Endothelial cell of umbilical vein (primary cell): ENCODE data around the gene LRRC23. TPM values are rescaled to one million over a fixed set of nuclear protein-coding genes. Genes with fewer than 3 reads are reported as not detected.

Source experiments
- BruUV-seq: library from RNA; stranded (reverse); fragments of 400-500 nt; replicated peaks from 2 replicates; lab custom pipeline; 2021; lab: Mats Ljungman, UMichigan
- CTCF ChIA-PET: fragments of 300-600, 350-600 bp; sonication (Branson Sonifier 250); formaldehyde crosslinking; loops from one replicate; lab custom pipeline; 2021; ENCODE audit warnings: antibody characterized with exemption, inconsistent platforms; lab: Charles Lee
- POLR2A ChIA-PET: fragments of 300-600, 350-600 bp; sonication (Branson Sonifier 250); formaldehyde crosslinking; loops from one replicate; lab custom pipeline; 2021; ENCODE audit warnings: antibody characterized with exemption, inconsistent platforms; lab: Charles Lee
- DNase-seq: peaks from one replicate; pipeline ENCODE4 v3.0.0-alpha.2; 2011; ENCODE audit warnings: low read depth, low spot score
- FAIRE-seq: peaks from 2 replicates; lab custom pipeline; 2011; peaks lifted over from hg19 to GRCh38; lab: Jason Lieb, UNC
- H2AFZ ChIP-seq: 2 replicates; pipeline ENCODE4 v1.6.0; 2012; ENCODE audit warnings: low read depth, low read length, control low read depth, inconsistent platforms
- H3K27ac ChIP-seq: 2 replicates; pipeline ENCODE4 v1.5.1; 2011; ENCODE audit warnings: low read depth, mild to moderate bottlenecking, control low read depth, low read length, moderate library complexity; ENCODE audit not compliant: insufficient read depth
- H3K27me3 ChIP-seq, 2 experiments: 2 replicates each; pipeline versions ENCODE4 v1.6.0 to v1.6.1; 2011; ENCODE audit warnings: low read length in 2 of 2, mixed read lengths in 1 of 2; ENCODE audit not compliant: control insufficient read depth in 2 of 2, insufficient read depth in 2 of 2
- H3K36me3 ChIP-seq, 2 experiments: 2 replicates in 1 of 2; 3 replicates in 1 of 2; pipeline ENCODE4 v1.5.1; 2011; ENCODE audit warnings: low read length in 2 of 2, mild to moderate bottlenecking in 1 of 2, moderate library complexity in 1 of 2; ENCODE audit not compliant: control insufficient read depth in 2 of 2, insufficient read depth in 2 of 2; ENCODE audit errors: extremely low read depth in 1 of 2
- H3K4me1 ChIP-seq: 3 replicates; pipeline ENCODE4 v1.5.1; 2011; ENCODE audit warnings: mild to moderate bottlenecking, low read length; ENCODE audit not compliant: control insufficient read depth, insufficient read depth; ENCODE audit errors: extremely low read depth
- H3K4me2 ChIP-seq: 2 replicates; pipeline ENCODE4 v1.6.1; 2011; ENCODE audit warnings: low read length, control low read depth, mixed read lengths; ENCODE audit not compliant: insufficient read depth
- H3K4me3 ChIP-seq, 3 experiments: fragments of 200-600 bp in 1 of 3; sonication (generic), shearing (Covaris generic) in 1 of 3; replicated peaks in 1 of 3; 2 replicates each; pipeline ENCODE4 v1.5.1; 2011 to 2016; ENCODE audit warnings: control low read depth in 3 of 3, low read length in 3 of 3, mild to moderate bottlenecking in 2 of 3, inconsistent platforms in 1 of 3, low read depth in 1 of 3, moderate library complexity in 1 of 3; ENCODE audit not compliant: insufficient read depth in 1 of 3
- H3K79me2 ChIP-seq: 2 replicates; pipeline ENCODE4 v1.6.0; 2012; ENCODE audit warnings: low read length, inconsistent platforms; ENCODE audit not compliant: control insufficient read depth, insufficient read depth
- H3K9ac ChIP-seq: replicated peaks from 2 replicates; pipeline ENCODE3; 2011; ENCODE audit warnings: low read length, control low read depth; ENCODE audit not compliant: insufficient read depth; ENCODE audit errors: extremely low read depth
- H3K9me1 ChIP-seq: replicated peaks from 3 replicates; pipeline ENCODE4 v1.6.0; 2011; ENCODE audit warnings: mild to moderate bottlenecking, low read length; ENCODE audit not compliant: control insufficient read depth, insufficient read depth; ENCODE audit errors: extremely low read depth
- H3K9me3 ChIP-seq: replicated peaks from 2 replicates; pipeline ENCODE4 v1.5.1; 2012; ENCODE audit warnings: low read length, inconsistent platforms; ENCODE audit not compliant: control insufficient read depth, insufficient read depth
- H4K20me1 ChIP-seq: replicated peaks from 2 replicates; pipeline ENCODE3; 2011; ENCODE audit warnings: mild to moderate bottlenecking, low read length; ENCODE audit not compliant: control insufficient read depth, insufficient read depth; ENCODE audit errors: extremely low read depth
- POLR2A ChIP-seq: IDR thresholded peaks from 2 replicates; pipeline ENCODE4 v1.6.1; 2012; ENCODE audit warnings: low read depth, mild to moderate bottlenecking, control low read depth, low read length
- dilution Hi-C: fragments of 300-500 bp; cut with MboI; formaldehyde crosslinking; loops from one replicate; pipeline ENCODE4 v1.15.0; 2019; ENCODE audit warnings: low sequenced_read_pairs; ENCODE audit not compliant: extremely low pct_ligation_motif_present
- intact Hi-C: fragments of 100-400 bp; cut with micrococcal nuclease; formaldehyde crosslinking; loops from one replicate; pipeline ENCODE4 v1.10.0; 2022
- polyA plus RNA-seq, 4 experiments: library from polyadenylated mRNA; depleted of rRNA in 3 of 4; stranded (reverse) in 3 of 4; unstranded in 1 of 4; fragments of >200 nt; gene quantifications; 2 replicates each; pipeline versions ENCODE4 v1.2.1 to v1.2.3, GENCODE V29; 2011 to 2012; ENCODE audit warnings: missing spikeins in 1 of 4
- total RNA-seq: library from RNA; stranded (reverse); gene quantifications from 2 replicates; pipeline ENCODE4 v1.2.3, GENCODE V29; 2021
- TF ChIP-seq, protein P1 (sequence below), 2 donors: IDR thresholded peaks; 1 replicate in 1 of 2; 2 replicates in 1 of 2; pipeline ENCODE4 v1.5.1; 2011; ENCODE audit warnings: low read length in 2 of 2, mild to moderate bottlenecking in 2 of 2, moderate library complexity in 2 of 2, control low read depth in 1 of 2, inconsistent platforms in 1 of 2, low read depth in 1 of 2; ENCODE audit not compliant: insufficient read depth in 1 of 2; ENCODE audit errors: extremely low read depth in 1 of 2

Gene LRRC23
- total and polyA plus RNA-seq, 2 donors (not counting 3 experiments of a cell fraction or from before 2014, with no cell fraction given): 3.1 to 3.5 TPM

- H3K9ac ChIP-seq: no peak overlapping the region
Measured at GRCh38 chr12:6869049-6870021, 35.3 kb upstream of the LRRC23 start.

More at GRCh38 chr12:6869049-6870021, 35.3 kb upstream of the LRRC23 start:
- ChIA-PET POLR2A (interaction anchor here (0.7 to 2.4 kb wide), 3 partner anchors 15 to 74 kb away, joined by 3 to 48 read pairs (median 8); partner anchors contain the start of genes C12orf57, CDCA3, RNU7-1 and USP5), CTCF (interaction anchor here (0.6 to 3.9 kb wide), 41 partner anchors 9 to 245 kb away, joined by 3 to 43 read pairs (median 5); partner anchors contain the start of genes ATN1, C12orf57, C1RL and CDCA3)
- no peak overlapping the region for H3K27ac ChIP-seq
- intact Hi-C loops: loop anchor here (1.0 to 5.0 kb wide), 5 partner anchors 69 to 238 kb away; partner anchors contain the start of genes C1R, C1RL and RNU7-1
- BruUV-seq: no TSS peak
- peak overlapping the region in 2 of 3 experiments; percentile 75 to 95 for H3K4me3 ChIP-seq
- TF ChIP-seq POLR2A: no peak
- TF ChIP-seq, protein P1, sequence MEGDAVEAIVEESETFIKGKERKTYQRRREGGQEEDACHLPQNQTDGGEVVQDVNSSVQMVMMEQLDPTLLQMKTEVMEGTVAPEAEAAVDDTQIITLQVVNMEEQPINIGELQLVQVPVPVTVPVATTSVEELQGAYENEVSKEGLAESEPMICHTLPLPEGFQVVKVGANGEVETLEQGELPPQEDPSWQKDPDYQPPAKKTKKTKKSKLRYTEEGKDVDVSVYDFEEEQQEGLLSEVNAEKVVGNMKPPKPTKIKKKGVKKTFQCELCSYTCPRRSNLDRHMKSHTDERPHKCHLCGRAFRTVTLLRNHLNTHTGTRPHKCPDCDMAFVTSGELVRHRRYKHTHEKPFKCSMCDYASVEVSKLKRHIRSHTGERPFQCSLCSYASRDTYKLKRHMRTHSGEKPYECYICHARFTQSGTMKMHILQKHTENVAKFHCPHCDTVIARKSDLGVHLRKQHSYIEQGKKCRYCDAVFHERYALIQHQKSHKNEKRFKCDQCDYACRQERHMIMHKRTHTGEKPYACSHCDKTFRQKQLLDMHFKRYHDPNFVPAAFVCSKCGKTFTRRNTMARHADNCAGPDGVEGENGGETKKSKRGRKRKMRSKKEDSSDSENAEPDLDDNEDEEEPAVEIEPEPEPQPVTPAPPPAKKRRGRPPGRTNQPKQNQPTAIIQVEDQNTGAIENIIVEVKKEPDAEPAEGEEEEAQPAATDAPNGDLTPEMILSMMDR (IDR thresholded peaks at IDR 0.05; ENCODE audit: extremely low read depth in 1 of 2, insufficient read depth in 1 of 2, low read depth in 1 of 2, low read length in 2 of 2): peak; percentile 85 to 87
- H3K9me3 ChIP-seq: no peaks in the 10 kb centered on the region
- H3K36me3 ChIP-seq: peaks cover 2 to 27% of the 10 kb centered on the region in 2 experiments
- FAIRE-seq (peak; percentile 89), DNase-seq (peak; percentile 75)
- no peaks in the 10 kb centered on the region for H3K9me1 ChIP-seq
- no peaks in the 10 kb centered on the region for H3K27me3 ChIP-seq
- peak overlapping the region; percentile 75 for H3K4me2 ChIP-seq
- H3K79me2 ChIP-seq: peaks cover 40% of the 10 kb centered on the region
- dilution Hi-C loops: no loop called here
- H3K4me1 ChIP-seq: peaks cover 41% of the 10 kb centered on the region
- no peak overlapping the region for H2AFZ ChIP-seq
- H4K20me1 ChIP-seq: no peaks in the 10 kb centered on the region
